Measurements from ENCODE around the gene FAM229A. TPM values are rescaled to one million over a fixed set of nuclear protein-coding genes. Genes with fewer than 3 reads are reported as not detected.
A peak's percentile ranks its signal among the peaks of the same experiment; 100 is the strongest.

FAM229A gene
- total RNA-seq, 1 donor = 2.5 TPM

GRCh38 chr1:32336963-32337675 is 25.2 kb downstream of the FAM229A start:
- H3K27ac ChIP-seq (ENCODE audit: low read depth, low read length) = no peak overlapping the region

GRCh38 chr1:32336591-32336932 is 25.7 kb downstream of the FAM229A start:
- DNase-seq (ENCODE audit: insufficient read length, low spot score, missing footprints) = no peak
- Histone ChIP-seq H3K79me2 (ENCODE audit: insufficient read depth, low read length) (no peaks in the 10 kb centered on the region), H3K36me3 (ENCODE audit: insufficient read depth, low read length) (peaks cover 13% of the 10 kb centered on the region), H3K27ac (ENCODE audit: low read depth, low read length) (no peak overlapping the region), H3K9me3 (ENCODE audit: low read depth, low read length) (no peaks in the 10 kb centered on the region), H4K20me1 (ENCODE audit: insufficient read depth, low read length) (peaks cover 16% of the 10 kb centered on the region), H2AFZ (ENCODE audit: low read length) (no peak overlapping the region), H3K4me3 (ENCODE audit: insufficient read depth, low read length) (peak overlapping the region; percentile 73), H3K4me1 (ENCODE audit: insufficient read depth, low read length) (peaks cover 12% of the 10 kb centered on the region), H3K27me3 (ENCODE audit: insufficient read depth, low read length) (no peaks in the 10 kb centered on the region), H3K4me2 (ENCODE audit: insufficient read depth, low read length) (peak overlapping the region; percentile 84)
- TF ChIP-seq, protein P1, sequence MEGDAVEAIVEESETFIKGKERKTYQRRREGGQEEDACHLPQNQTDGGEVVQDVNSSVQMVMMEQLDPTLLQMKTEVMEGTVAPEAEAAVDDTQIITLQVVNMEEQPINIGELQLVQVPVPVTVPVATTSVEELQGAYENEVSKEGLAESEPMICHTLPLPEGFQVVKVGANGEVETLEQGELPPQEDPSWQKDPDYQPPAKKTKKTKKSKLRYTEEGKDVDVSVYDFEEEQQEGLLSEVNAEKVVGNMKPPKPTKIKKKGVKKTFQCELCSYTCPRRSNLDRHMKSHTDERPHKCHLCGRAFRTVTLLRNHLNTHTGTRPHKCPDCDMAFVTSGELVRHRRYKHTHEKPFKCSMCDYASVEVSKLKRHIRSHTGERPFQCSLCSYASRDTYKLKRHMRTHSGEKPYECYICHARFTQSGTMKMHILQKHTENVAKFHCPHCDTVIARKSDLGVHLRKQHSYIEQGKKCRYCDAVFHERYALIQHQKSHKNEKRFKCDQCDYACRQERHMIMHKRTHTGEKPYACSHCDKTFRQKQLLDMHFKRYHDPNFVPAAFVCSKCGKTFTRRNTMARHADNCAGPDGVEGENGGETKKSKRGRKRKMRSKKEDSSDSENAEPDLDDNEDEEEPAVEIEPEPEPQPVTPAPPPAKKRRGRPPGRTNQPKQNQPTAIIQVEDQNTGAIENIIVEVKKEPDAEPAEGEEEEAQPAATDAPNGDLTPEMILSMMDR (IDR thresholded peaks at IDR 0.05; ENCODE audit: extremely low read depth, low read depth, low read length) = no peak

More at GRCh38 chr1:32336963-32337675, 25.2 kb downstream of the FAM229A start:
- TF ChIP-seq, protein P1 (IDR thresholded peaks at IDR 0.05; ENCODE audit: extremely low read depth, low read depth, low read length) = no peak
- no peaks in the 10 kb centered on the region for H3K27me3 ChIP-seq (ENCODE audit: insufficient read depth, low read length)
- peaks cover 12% of the 10 kb centered on the region for H3K4me1 ChIP-seq (ENCODE audit: insufficient read depth, low read length)
- no peaks in the 10 kb centered on the region for H3K9me3 ChIP-seq (ENCODE audit: low read depth, low read length)
- H3K4me3 ChIP-seq (ENCODE audit: insufficient read depth, low read length) = no peak overlapping the region
- H4K20me1 ChIP-seq (ENCODE audit: insufficient read depth, low read length) = peaks cover 16% of the 10 kb centered on the region
- peak; percentile 82 for DNase-seq (ENCODE audit: insufficient read length, low spot score, missing footprints)
- H2AFZ ChIP-seq (ENCODE audit: low read length) = no peak overlapping the region
- peaks cover 13% of the 10 kb centered on the region for H3K36me3 ChIP-seq (ENCODE audit: insufficient read depth, low read length)
- peak overlapping the region; percentile 84 for H3K4me2 ChIP-seq (ENCODE audit: insufficient read depth, low read length)
- H3K79me2 ChIP-seq (ENCODE audit: insufficient read depth, low read length) = no peaks in the 10 kb centered on the region

DNA sequence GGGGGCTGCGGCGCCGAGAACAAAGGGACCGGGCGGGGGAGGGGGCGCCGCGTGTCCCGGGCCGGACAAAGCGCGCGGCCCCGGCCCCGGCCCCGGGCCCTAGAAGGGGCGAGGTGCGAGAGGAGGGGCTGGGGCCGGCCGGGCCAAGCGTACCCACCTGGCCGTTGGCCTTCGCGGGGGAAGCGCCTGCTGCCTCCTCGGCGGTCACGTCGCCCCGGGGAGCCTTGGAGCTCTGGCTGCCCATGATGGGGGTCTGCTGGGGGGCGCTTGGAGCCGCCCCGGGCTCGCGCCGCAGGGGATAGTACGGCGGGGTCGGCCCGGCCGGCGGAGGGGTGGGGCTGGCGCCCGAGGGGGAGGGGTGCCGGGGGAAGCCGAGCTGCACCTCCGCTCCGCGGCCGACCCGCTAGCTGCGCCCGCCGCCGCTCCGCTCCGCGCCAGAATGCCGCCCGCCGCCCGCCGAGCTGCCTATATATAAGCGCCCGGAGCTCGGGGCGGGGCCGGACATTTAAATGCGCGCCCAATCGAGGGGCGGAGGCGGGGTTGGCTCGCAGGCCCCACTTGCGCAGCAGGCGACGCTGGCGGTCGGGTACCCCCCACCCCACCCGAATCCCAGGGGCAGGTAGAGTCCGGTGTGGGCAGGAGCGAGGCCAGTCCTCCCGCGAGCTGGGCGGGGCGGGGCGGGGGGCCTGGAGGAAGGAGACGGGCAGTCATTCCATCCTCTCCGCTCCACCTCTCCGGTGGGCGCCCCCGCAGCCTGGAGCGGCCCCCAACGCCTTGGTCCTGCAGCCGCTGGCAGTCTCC is 26.3 kb downstream of the FAM229A start, which contains the start of gene MARCKSL1:
TSS of gene MARCKSL1 (minus strand) at position 444 of the 801 bp plus-strand sequence. CDS start at position 244, 200 bp downstream.
- peak within 1 kb of the TSS; percentile 73 for H3K4me3 ChIP-seq (ENCODE audit: insufficient read depth, low read length)
- no peaks in the 10 kb centered on the region for H3K79me2 ChIP-seq (ENCODE audit: insufficient read depth, low read length)
- no peak within 1 kb of the TSS for H3K27ac ChIP-seq (ENCODE audit: low read depth, low read length)
- peak; percentile 92 for DNase-seq (ENCODE audit: insufficient read length, low spot score, missing footprints)
- TF ChIP-seq, protein P1 (IDR thresholded peaks at IDR 0.05; ENCODE audit: extremely low read depth, low read depth, low read length) = no peak
- H3K9me3 ChIP-seq (ENCODE audit: low read depth, low read length) = no peaks in the 10 kb centered on the region
- H3K27me3 ChIP-seq (ENCODE audit: insufficient read depth, low read length) = no peaks in the 10 kb centered on the region
- H3K4me2 ChIP-seq (ENCODE audit: insufficient read depth, low read length) = peak within 1 kb of the TSS; percentile 84
- peaks cover 13% of the 10 kb centered on the region for H3K36me3 ChIP-seq (ENCODE audit: insufficient read depth, low read length)
- peaks cover 16% of the 10 kb centered on the region for H4K20me1 ChIP-seq (ENCODE audit: insufficient read depth, low read length)
- no peak within 1 kb of the TSS for H2AFZ ChIP-seq (ENCODE audit: low read length)
- peaks cover 12% of the 10 kb centered on the region for H3K4me1 ChIP-seq (ENCODE audit: insufficient read depth, low read length)

- Histone ChIP-seq H3K27ac (ENCODE audit: low read depth, low read length) (no peak overlapping the region), H3K27me3 (ENCODE audit: insufficient read depth, low read length) (no peaks in the 10 kb centered on the region), H3K79me2 (ENCODE audit: insufficient read depth, low read length) (no peaks in the 10 kb centered on the region), H3K4me2 (ENCODE audit: insufficient read depth, low read length) (peak overlapping the region; percentile 84), H3K4me1 (ENCODE audit: insufficient read depth, low read length) (peaks cover 12% of the 10 kb centered on the region), H3K4me3 (ENCODE audit: insufficient read depth, low read length) (peak overlapping the region; percentile 73), H2AFZ (ENCODE audit: low read length) (no peak overlapping the region), H3K9me3 (ENCODE audit: low read depth, low read length) (no peaks in the 10 kb centered on the region), H3K36me3 (ENCODE audit: insufficient read depth, low read length) (peaks cover 17% of the 10 kb centered on the region), H4K20me1 (ENCODE audit: insufficient read depth, low read length) (peaks cover 16% of the 10 kb centered on the region)
- DNase-seq (ENCODE audit: insufficient read length, low spot score, missing footprints) = no peak
- TF ChIP-seq, protein P1 (IDR thresholded peaks at IDR 0.05; ENCODE audit: extremely low read depth, low read depth, low read length) = no peak
These were observed 26.8 kb downstream of the FAM229A start for GRCh38 chr1:32335535-32335789.

Measured in osteoblast (primary cell).